Mucosa of descending colon (tissue), 3 donors: Measurements from ENCODE around the gene ASB4. TPM values are rescaled to one million over a fixed set of nuclear protein-coding genes. Genes with fewer than 3 reads are reported as not detected.

Experiments
- ATAC-seq: fragments of 200-7000 bp; cut with Tn5 transposase; one replicate; pipeline ENCODE4 v1.9.1; 2020; ENCODE audit warnings: mild to moderate bottlenecking, moderate library complexity
- DNase-seq, 3 donors: peaks; one replicate each; pipeline ENCODE4 v3.0.0-alpha.2; 2020
- H3K36me3 ChIP-seq: fragments of 200-600 bp; one replicate; pipeline ENCODE4 v1.8.0; 2021; ENCODE audit warnings: low read depth, mild to moderate bottlenecking
- H3K4me1 ChIP-seq: fragments of 200-600 bp; one replicate; pipeline ENCODE4 v1.8.0; 2021; ENCODE audit warnings: low read depth, mild to moderate bottlenecking
- H3K4me3 ChIP-seq: fragments of 200-600 bp; one replicate; pipeline ENCODE4 v1.8.0; 2021; ENCODE audit warnings: mild to moderate bottlenecking
- H3K9me3 ChIP-seq: fragments of 200-600 bp; one replicate; pipeline ENCODE4 v1.8.0; 2021; ENCODE audit warnings: mild to moderate bottlenecking
- intact Hi-C, 2 donors: fragments of 100-400 bp; cut with DNase I in 1 of 2; cut with micrococcal nuclease in 1 of 2; formaldehyde crosslinking; loops; one replicate each; pipeline versions ENCODE4 v1.11.0 to v1.11.1; 2022; cut with DNase I, micrococcal nuclease
- total RNA-seq, 3 donors: library from RNA; stranded (reverse); fragmentation: NEBNext Ultra II Directional in 2 of 3; extraction: Animal tissue kit (Norgen Biotek cat#: 25700) in 2 of 3; gene quantifications; one replicate each; pipeline versions ENCODE4 v1.2.1 to v1.2.4, GENCODE V29; 2021 to 2023
- TF ChIP-seq, protein P1 (sequence below): fragments of 200-600 bp; IDR thresholded peaks from one replicate; pipeline ENCODE4 v1.8.0; 2022; ENCODE audit warnings: antibody characterized with exemption, mild to moderate bottlenecking
- donor health status: DM: no; HTN: no; CAD: no; lungs with moderate emphysema.
- donor health status: DM: no; HTN: no; CAD: no.
- donor health status: DM: no; HTN: yes; CAD: no.

ASB4 gene
- total RNA-seq, 3 donors from 2014 or later: 0.13 to 0.84 TPM; not detected in 1

DNA sequence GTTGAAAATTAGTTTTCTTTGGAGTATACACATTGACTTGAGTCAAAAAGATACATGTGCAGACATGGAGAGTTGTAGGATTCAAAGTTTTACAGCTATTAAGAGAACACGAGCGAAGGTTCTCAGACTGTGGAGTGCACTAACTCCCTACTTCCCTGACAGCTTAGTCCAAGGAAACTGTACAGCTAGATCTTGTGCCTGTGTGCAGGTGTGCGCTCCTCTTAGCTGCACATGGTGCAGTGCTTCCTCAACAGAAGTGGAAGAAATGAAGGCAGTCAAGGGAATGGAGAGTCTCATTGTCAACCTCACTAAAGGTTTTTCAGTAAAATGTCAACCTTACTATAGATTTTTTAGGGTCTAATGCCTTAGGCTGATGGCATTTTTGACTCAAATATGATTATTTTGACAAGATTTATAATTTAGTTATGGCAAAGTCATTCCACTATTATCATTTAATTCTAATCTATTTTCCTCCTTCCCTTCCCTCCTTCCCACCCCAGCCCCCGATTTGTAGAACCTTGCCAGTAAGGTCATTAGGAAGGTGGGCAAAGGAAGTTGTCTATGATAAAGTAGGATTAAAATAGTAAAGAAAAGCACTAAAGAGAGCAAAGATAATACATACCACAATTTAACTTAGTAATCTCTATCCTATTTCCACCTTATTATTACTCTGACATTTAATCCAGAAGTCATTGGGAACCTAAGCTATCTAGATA, 97.0 kb downstream of the ASB4 start:
- Histone ChIP-seq H3K9me3 (no peaks in the 10 kb centered on the region), H3K4me3 (no peak overlapping the region), H3K4me1 (no peaks in the 10 kb centered on the region), H3K36me3 (no peaks in the 10 kb centered on the region)
- intact Hi-C loops: no loop called here
- no peak for ATAC-seq
- DNase-seq: no peak
- TF ChIP-seq, protein P1, sequence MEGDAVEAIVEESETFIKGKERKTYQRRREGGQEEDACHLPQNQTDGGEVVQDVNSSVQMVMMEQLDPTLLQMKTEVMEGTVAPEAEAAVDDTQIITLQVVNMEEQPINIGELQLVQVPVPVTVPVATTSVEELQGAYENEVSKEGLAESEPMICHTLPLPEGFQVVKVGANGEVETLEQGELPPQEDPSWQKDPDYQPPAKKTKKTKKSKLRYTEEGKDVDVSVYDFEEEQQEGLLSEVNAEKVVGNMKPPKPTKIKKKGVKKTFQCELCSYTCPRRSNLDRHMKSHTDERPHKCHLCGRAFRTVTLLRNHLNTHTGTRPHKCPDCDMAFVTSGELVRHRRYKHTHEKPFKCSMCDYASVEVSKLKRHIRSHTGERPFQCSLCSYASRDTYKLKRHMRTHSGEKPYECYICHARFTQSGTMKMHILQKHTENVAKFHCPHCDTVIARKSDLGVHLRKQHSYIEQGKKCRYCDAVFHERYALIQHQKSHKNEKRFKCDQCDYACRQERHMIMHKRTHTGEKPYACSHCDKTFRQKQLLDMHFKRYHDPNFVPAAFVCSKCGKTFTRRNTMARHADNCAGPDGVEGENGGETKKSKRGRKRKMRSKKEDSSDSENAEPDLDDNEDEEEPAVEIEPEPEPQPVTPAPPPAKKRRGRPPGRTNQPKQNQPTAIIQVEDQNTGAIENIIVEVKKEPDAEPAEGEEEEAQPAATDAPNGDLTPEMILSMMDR: no peak

DNA sequence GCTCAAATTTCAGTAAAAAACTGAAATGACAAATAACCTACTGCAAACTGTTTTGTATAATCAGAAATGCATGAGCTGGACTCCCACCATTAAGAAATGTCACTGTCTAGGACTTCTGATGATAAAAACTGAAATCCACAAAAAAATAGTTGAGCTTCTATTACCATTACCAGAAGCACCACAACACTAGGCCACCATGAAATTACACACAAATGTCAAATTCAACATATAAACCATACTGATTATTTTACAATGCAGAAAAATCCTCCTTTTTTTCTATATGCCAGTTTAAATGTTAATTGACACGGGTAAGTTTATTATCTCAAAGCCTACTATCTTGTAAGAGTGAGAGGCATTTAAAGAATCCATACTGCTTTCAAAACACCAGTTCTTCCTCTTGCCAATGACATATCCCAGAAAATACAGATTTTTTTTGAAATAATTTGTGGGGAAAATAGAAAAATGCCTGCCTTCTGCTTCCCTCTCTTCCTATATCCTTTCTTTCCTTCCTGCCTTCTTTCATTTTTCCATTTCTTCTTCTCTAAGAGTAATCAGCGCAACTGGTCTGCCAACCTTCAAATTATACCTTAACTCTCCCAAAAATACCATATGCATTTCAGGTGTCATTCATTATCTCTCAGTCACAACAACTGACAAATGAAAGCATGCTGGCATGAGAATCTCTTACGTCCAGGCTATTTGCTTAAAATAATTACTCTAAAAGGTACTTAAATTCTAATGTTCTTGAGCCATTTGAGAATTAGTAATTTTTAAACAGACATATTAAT, 98.3 kb downstream of the ASB4 start:
- no peak for ATAC-seq
- no peak for DNase-seq
- Histone ChIP-seq H3K9me3 (no peaks in the 10 kb centered on the region), H3K4me3 (no peak overlapping the region), H3K4me1 (no peaks in the 10 kb centered on the region), H3K36me3 (no peaks in the 10 kb centered on the region)
- intact Hi-C loops: no loop called here
- TF ChIP-seq, protein P1: no peak

DNA sequence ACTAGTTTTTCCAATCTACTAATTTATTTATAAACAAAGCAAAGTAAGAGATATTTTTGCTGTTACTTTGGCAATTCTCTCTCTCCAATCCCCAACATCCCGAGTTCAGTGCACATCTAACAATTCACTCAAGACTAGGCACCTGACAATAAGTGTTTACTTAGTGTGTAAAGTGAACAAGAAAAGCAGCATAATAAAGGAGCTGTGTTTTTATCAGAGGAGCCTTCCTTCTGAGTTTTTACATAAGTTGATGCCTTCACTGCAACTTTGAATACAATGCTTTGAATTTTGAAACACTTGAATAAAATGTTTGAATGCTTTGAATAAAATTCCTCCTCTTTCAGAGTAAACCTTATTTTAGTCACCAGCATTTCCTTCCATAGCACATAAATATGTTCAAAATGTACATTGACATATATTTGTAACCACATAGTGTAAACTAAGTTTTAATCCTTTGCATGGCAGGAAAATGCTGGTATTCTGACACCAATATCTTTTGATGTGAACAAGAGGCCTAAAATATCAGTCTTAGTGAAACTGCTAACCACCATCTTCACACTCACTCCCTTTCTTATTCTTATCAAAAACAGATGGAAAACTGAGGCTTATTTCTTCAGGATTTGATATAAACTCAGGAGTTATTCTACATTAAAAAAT, 99.2 kb downstream of the ASB4 start:
- TF ChIP-seq, protein P1: no peak
- ATAC-seq: no peak
- intact Hi-C loops: no loop called here
- H3K4me3 ChIP-seq: no peak overlapping the region
- H3K36me3 ChIP-seq: no peaks in the 10 kb centered on the region
- no peak for DNase-seq
- H3K9me3 ChIP-seq: no peaks in the 10 kb centered on the region
- no peaks in the 10 kb centered on the region for H3K4me1 ChIP-seq

DNA sequence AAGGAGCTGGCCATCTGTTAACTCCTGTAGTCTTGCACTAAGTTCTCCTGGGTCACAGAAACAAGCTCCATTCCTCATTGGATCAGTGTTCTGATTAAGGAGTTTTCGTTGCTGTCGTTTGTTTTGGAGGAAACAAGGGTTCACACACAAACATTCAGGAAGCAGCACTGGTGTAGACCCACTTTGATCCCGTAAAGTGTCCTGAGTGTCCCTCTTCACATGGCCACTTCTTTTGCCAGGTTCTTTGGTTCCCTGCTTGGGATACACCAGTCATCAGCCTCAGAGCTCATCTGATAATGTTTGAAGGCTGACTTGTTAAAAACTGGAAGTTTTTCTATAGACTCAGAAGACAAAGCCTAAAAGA, 99.7 kb downstream of the ASB4 start:
- Histone ChIP-seq H3K4me3 (no peak overlapping the region), H3K4me1 (no peaks in the 10 kb centered on the region), H3K9me3 (no peaks in the 10 kb centered on the region), H3K36me3 (no peaks in the 10 kb centered on the region)
- ATAC-seq (no peak), DNase-seq (no peak)
- intact Hi-C loops: no loop called here
- TF ChIP-seq, protein P1: no peak

DNA sequence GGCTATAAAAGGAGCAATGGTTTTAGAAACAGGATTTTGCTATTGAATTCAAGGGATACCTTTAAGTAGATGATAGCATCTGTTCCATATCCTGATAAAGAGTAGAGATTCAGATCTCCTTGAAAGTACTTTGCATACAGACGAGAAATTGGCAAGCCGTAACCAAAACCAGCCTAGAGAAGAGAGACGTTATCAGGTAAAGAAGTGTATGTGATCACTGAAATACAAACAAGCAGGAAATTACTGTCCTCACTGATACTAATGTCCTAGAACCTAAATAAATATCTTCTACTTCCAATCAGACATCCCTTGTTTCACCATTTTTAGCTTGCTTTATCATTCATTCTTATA, 101.2 kb downstream of the ASB4 start:
- Histone ChIP-seq H3K9me3 (no peaks in the 10 kb centered on the region), H3K36me3 (no peaks in the 10 kb centered on the region), H3K4me3 (no peak overlapping the region), H3K4me1 (no peaks in the 10 kb centered on the region)
- no peak for ATAC-seq
- intact Hi-C loops: no loop called here
- TF ChIP-seq, protein P1: no peak
- no peak for DNase-seq
